Measurements from ENCODE around the gene ECI1. TPM values are rescaled to one million over a fixed set of nuclear protein-coding genes. Genes with fewer than 3 reads are reported as not detected.
"Not testable (repeated sequence)": the region's sequence is repeated elsewhere in the genome, so short reads cannot be mapped to it uniquely, and the experiment has no call there.

ECI1 gene
- total RNA-seq, 2 donors from 2014 or later, result 48.5 to 87.0 TPM

DNA sequence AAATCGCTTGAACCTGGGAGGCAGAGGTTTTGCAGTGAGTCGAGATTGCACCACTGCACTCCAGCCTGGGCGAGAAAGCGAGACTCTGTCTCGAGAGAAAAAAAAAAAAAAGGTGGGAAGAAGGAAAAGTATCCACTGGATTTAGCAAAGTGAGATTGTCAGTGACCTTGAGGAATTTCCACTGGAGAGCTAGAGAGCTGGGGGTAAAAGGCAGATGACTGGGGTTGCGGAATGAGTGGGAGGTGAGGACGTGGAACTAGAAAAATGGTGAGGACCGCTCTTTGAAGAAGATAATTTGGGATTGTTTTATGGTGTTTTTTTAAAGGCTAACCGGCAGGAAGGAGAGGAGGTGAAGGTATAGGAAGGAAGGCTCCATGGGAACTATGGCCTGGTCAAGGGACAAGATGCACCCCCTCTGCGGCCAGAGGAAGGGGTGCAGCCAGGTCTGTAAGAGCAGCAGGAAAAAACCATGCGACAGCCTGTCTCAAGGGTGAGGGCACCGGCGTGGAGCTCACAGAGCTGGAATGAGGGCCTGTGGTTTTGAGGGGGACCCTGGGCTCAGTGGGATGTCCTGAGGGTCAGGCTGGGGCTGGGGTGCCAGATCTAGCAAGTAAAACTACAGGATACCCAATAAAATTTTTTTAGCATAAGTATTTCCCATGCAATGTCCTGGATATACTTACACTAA, 46.8 kb downstream of the ECI1 start:
- no peaks in the 10 kb centered on the region for H3K9me3 ChIP-seq
- peaks cover 6% of the 10 kb centered on the region for H3K4me1 ChIP-seq (replicated peaks)
- intact Hi-C loops (cut with DNase I), result loop anchor here (10.0 kb wide), 1 partner anchor 50 kb away; the partner anchor contains the start of gene ECI1
- H3K27ac ChIP-seq, result peak overlapping the region; percentile 97
- TF ChIP-seq POLR2A (IDR thresholded peaks at IDR 0.05) (no peak), POLR2AphosphoS5 (IDR thresholded peaks at IDR 0.05) (no peak)
- TF ChIP-seq, protein P1, sequence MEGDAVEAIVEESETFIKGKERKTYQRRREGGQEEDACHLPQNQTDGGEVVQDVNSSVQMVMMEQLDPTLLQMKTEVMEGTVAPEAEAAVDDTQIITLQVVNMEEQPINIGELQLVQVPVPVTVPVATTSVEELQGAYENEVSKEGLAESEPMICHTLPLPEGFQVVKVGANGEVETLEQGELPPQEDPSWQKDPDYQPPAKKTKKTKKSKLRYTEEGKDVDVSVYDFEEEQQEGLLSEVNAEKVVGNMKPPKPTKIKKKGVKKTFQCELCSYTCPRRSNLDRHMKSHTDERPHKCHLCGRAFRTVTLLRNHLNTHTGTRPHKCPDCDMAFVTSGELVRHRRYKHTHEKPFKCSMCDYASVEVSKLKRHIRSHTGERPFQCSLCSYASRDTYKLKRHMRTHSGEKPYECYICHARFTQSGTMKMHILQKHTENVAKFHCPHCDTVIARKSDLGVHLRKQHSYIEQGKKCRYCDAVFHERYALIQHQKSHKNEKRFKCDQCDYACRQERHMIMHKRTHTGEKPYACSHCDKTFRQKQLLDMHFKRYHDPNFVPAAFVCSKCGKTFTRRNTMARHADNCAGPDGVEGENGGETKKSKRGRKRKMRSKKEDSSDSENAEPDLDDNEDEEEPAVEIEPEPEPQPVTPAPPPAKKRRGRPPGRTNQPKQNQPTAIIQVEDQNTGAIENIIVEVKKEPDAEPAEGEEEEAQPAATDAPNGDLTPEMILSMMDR (IDR thresholded peaks at IDR 0.05), result no peak
- no peaks in the 10 kb centered on the region for H3K27me3 ChIP-seq (replicated peaks; ENCODE audit: insufficient read depth)
- H3K36me3 ChIP-seq, result peaks cover 0 to 16% of the 10 kb centered on the region in 2 donors
- WGBS, result 83% methylated on average over 13 of the region's 13 CpGs
- H3K4me3 ChIP-seq, result peak overlapping the region; percentile 78 to 83
- DNase-seq (ENCODE audit: low spot score), result no peak

DNA sequence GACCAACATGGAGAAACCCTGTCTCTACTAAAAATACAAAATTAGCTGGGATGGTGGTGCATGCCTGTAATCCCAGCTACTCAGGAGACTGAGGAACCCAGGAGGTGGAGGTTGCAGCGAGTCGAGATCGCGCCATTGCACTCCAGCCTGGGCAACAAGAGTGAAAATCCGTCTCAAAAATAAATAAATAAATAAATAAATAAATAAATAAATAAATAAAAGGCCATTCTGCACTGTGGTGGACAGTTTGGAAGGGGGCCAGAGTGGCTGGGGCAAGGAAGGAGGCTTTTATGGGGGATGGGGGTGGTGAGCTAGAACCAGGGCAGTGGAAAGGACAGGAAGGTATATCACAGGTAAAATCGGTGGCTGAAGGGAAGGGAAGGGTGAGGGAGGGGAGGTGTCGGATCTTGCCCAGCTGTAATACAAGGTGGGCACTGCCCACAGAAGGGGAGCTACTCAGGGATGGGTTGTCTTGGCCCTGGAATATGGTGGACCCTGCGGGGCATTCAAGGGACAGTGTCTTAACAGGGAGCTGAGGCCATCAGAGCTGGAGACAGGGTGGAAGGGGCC, 48.2 kb downstream of the ECI1 start:
- not testable (repeated sequence) for H3K4me3 ChIP-seq; H3K27me3 ChIP-seq (replicated peaks; ENCODE audit: insufficient read depth); H3K4me1 ChIP-seq (replicated peaks); H3K9me3 ChIP-seq; H3K27ac ChIP-seq; DNase-seq (ENCODE audit: low spot score); H3K36me3 ChIP-seq
- intact Hi-C loops (cut with DNase I), result loop anchor here (10.0 kb wide), 1 partner anchor 52 kb away; the partner anchor contains the start of gene ECI1
- 95% methylated on average over 8 of the region's 8 CpGs for WGBS

DNA sequence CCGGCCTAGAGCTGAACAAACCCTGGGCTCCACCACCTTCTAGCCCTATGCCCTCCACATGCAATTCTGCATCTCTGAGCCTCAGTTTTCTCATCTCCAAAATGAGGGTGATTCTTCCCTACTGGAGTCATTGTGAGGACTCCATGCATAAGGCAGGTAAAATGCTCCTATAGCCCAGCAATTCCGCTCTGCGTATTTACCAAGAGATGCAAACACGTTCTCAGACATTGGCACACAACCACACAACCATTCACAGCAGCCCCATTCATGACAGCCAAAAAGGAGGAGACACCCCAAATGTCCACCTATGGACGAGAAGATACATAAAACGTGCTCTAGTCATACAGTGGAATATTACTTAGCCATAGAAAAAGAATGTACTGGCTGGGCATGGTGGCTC, 51.1 kb downstream of the ECI1 start:
- WGBS, result 93% methylated on average over 6 of the region's 6 CpGs
- H3K9me3 ChIP-seq, result no peaks in the 10 kb centered on the region
- intact Hi-C loops (cut with DNase I), result loop anchor here (10.0 kb wide), 1 partner anchor 54 kb away; the partner anchor contains the start of gene ECI1

DNA sequence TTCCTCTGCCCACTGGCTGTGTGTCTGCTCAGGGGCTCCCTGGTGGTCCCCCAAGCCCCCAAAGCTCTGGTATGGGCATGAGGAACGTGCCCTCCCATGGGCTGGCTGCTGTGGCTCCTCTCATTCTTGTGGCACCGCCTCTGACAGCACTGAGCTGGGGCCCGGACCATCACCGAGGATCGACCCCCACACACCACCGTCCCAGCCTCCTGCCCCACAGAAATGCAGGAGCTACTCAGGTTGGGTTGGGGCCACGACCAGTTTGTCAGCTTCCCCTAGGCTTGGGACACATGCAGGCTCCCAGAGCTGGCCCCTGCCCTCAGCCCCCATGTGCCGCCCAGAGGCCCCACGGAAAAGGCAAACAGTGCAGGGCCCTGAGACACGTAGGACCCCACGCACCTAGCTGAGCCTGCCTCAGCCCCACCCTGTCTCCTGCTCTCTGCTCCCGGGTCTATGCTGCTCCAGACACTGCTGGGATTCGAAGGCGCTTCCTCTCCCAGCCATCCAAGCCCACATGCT, 51.7 kb downstream of the ECI1 start:
- no peak for DNase-seq (ENCODE audit: low spot score)
- WGBS, result 57% methylated on average over 14 of the region's 14 CpGs
- Histone ChIP-seq H3K27ac (no peak overlapping the region), H3K36me3 (no peaks in the 10 kb centered on the region), H3K4me3 (no peak overlapping the region), H3K9me3 (no peaks in the 10 kb centered on the region), H3K4me1 (replicated peaks) (no peaks in the 10 kb centered on the region), H3K27me3 (replicated peaks; ENCODE audit: insufficient read depth) (no peaks in the 10 kb centered on the region)
- intact Hi-C loops (cut with DNase I), result loop anchor here (10.0 kb wide), 1 partner anchor 55 kb away; the partner anchor contains the start of gene ECI1
- TF ChIP-seq, protein P1 (IDR thresholded peaks at IDR 0.05), result no peak
- TF ChIP-seq POLR2AphosphoS5 (IDR thresholded peaks at IDR 0.05), result no peak

More for the DNA sequence above, 51.1 kb downstream of the ECI1 start:
- Histone ChIP-seq H3K4me1 (replicated peaks) (no peaks in the 10 kb centered on the region), H3K27ac (no peak overlapping the region), H3K4me3 (no peak overlapping the region), H3K27me3 (replicated peaks; ENCODE audit: insufficient read depth) (no peaks in the 10 kb centered on the region), H3K36me3 (no peaks in the 10 kb centered on the region)
- TF ChIP-seq POLR2A (IDR thresholded peaks at IDR 0.05), result no peak
- TF ChIP-seq, protein P1 (IDR thresholded peaks at IDR 0.05), result no peak
- TF ChIP-seq POLR2AphosphoS5 (IDR thresholded peaks at IDR 0.05), result no peak
- no peak for DNase-seq (ENCODE audit: low spot score)

DNA sequence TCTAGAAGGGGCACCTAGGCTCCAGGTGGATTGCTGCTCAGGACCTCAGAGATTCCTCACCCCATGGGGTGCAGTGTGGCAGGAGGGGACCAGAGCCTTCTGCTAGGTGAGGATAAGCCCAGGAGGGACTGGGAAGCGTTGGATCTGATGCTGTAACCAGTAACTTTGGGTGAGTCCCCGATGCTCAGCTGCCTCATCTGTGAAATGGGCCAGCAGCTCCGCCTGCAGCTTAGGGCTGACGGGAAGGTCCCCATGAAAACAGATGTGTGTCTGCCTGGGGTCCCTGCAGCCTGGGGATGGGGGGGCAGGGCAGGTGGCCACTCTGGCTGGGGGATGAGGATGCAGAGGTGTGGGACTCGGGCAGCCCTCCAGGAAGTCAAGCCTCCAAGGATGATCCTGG, 52.3 kb downstream of the ECI1 start:
- no peak for DNase-seq (ENCODE audit: low spot score)
- Histone ChIP-seq H3K36me3 (no peaks in the 10 kb centered on the region), H3K4me1 (replicated peaks) (no peaks in the 10 kb centered on the region), H3K4me3 (no peak overlapping the region), H3K27me3 (replicated peaks; ENCODE audit: insufficient read depth) (no peaks in the 10 kb centered on the region), H3K9me3 (no peaks in the 10 kb centered on the region), H3K27ac (no peak overlapping the region)
- TF ChIP-seq POLR2A (IDR thresholded peaks at IDR 0.05) (no peak), POLR2AphosphoS5 (IDR thresholded peaks at IDR 0.05) (no peak)
- TF ChIP-seq, protein P1 (IDR thresholded peaks at IDR 0.05), result no peak
- 82% methylated on average over 5 of the region's 5 CpGs for WGBS
- intact Hi-C loops (cut with DNase I), result no loop called here
